IPS-18c (cell line): Measurements from ENCODE around the gene CDH15.
"Not testable (repeated sequence)": the region's sequence is repeated elsewhere in the genome, so short reads cannot be mapped to it uniquely, and the experiment has no call there.

Source experiments
- H3K4me3 ChIP-seq: 2 replicates; pipeline ENCODE4 v1.7.0; 2013; ENCODE audit warnings: low read depth, mild to moderate bottlenecking, low read length, moderate library complexity; ENCODE audit not compliant: insufficient read depth
- H3K9me3 ChIP-seq: one replicate; pipeline ENCODE4 v1.6.1; 2013; ENCODE audit warnings: mild to moderate bottlenecking, low read length, moderate library complexity; ENCODE audit not compliant: control insufficient read depth, insufficient read depth

Gene CDH15

DNA sequence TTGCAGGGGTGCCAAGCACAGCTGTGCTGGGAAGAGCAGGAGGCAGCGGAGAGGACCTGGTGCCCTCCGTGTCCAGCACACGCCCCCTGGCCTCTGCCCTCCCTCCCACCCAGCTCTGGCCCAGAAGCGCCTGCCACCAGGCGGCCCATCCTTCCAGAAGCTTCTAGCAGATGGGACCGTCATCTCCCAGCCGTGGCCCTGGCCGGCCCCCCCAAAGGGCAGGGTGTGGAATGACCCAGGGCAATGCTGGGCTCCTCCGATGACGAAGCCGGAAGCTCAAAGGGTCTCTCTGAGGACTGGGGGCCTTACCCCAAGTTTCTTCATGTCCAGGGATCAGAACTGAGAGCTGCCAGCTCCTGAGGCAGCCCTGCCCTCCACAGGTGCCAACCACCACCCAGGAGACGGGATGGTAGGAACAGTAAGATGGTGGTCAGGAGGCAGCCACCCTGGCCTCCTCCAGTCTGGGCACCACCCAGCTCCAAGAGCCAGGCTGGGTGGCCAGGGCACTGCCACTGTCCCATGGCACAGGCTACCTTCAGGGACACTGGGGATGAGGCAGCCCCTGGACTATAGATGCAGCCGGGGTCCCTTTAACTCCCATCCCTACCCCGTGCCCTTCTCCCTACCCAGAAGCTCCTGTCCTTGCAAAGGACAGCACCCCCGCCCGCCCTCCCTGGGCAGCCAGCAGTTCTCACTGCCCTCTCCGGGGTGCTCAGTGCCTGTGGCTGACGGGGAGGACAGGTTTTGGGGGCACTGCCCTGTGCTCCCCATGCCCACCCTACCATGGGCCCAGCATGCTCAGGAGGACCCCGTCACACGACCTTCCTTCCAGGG lies 6.5 kb upstream of the CDH15 start:
- Histone ChIP-seq H3K4me3 (no peak overlapping the region), H3K9me3 (no peaks in the 10 kb centered on the region)

DNA sequence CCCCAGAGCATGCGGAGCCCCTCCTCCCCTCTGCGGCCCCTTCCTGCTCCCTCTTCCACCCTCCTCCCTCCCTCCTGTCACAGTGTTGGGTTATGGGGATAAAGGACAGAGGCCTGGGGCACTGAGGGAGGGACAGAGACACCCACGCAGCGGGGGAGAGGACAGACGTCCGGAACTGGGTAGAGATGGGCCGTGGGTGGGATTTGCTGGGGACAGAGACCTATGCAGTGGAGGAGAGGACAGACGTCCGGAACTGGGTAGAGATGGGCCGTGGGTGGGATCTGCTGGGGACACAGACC lies 5.9 kb upstream of the CDH15 start:
- H3K9me3 ChIP-seq, H3K4me3 ChIP-seq: not testable (repeated sequence)

DNA sequence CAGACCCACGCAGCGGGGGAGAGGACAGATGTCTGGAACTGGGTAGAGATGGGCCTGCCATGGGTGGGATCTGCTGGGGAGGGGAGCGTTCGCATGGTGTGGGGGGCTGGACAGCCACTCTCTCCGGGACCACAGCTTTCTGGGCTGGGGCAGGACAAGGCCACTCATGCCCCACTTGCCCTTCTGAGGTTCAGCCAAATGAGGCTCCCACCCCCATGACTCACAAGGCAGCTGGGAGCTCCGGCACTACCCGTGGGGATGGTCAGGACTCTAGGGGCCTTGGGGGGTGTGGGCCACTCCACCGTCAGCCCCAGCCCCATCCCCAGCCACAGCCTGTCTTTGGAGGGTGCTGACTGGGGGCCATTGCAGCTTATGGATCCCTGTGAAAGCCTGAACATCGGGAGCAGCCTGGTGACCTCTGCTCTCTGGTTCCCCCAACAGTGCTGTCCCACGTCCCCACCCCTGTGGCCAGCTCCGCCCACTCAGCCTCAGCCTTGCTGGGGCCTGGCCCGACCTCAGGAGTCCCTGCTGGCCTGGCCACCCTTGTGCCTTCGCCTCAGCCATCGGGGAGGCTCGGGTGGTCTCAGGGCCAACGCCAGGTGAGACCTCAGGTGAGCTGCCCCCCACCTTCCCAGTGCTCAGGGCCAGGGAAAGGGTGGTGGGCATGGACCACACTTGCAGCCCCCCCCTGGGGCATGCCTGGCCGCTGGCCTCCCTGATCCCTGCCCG lies 4.7 kb upstream of the CDH15 start:
- Histone ChIP-seq H3K4me3 (no peak overlapping the region), H3K9me3 (peaks cover 2% of the 10 kb centered on the region)

DNA sequence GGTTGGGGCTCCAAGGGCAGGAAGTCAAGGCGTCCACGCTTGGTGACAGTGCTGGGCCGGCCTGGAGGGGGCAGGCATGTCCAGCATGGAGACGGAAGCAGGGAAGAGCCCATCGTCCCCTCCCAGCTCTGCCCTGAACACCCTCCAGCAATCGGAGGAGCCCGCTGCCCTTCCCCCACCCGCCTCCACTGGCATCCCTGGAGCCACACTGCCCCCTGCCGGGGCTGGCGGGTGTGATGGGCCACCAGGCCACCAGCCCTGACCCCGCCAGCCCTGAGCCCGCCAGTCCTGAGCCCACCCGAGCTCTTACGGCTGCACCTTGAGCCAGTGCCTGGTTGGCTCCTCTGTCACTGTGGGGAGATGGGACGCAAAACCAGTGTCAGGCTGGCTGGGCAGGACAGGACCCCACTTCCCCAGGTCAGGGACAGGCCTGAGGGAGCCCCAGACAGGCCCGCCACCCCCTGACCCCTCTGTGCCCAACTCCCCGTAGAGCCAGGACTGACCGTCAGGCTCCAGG lies 4.1 kb upstream of the CDH15 start:
- Histone ChIP-seq H3K4me3 (no peak overlapping the region), H3K9me3 (peaks cover 2% of the 10 kb centered on the region)

DNA sequence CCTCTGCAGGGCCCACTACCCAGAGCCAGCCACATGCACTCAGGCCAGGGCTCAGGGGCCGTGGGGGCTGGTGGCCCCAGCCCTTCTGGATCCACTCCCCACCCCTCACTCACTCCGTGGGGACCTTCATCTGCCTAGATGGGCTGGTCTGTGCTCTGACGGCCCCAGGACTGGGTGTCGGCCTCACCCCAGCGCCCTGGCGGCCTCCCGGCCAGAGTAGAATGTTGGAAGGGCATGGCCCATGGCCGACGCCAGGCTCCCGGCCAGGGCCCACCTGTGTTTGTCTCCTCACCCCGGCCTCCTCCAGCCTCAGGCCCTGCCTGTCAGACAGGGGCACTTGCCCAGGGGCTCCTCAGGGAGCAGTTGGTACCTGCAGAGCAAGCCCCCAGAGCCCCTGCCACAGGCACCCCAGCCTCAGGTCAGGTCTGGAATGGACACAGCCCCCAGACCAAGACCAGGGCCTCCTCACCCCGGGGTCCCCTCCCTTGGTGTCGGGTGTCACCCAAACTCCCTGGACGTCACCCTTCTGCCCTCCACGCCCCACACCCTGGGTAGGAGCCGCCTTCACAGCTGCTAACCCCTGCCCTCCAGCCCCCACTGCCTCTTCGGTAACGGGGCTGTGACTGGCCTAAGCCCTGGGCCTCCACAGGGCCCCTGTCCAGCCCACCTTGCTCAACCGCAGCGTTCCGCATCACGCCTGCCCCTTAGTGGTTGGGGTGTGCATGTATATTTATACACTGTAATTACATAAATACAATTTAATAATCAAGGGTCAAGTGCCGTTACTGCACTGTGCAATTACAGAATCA lies 3.0 kb upstream of the CDH15 start:
- Histone ChIP-seq H3K4me3 (no peak overlapping the region), H3K9me3 (peaks cover 2% of the 10 kb centered on the region)

DNA sequence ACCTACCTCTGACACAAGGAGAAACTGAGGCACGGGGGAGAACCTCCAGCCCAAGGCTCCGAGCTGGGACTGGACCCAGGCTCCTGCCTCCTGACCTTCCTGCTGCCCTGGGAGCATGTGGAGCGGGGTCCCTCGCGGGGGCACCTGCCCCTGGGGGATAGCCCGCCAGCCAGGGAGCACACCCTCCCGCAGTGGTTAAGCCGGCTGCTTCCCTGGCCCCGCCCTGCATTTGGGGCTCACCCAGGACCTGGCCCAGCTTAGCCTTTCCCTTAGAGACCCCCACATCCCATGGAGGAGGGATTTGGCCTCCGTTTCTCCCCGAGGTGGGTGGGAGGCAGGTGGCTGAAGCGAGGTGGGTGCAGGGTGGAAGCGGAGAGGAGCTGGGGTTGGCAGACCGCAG lies 1.8 kb upstream of the CDH15 start:
- peaks cover 2% of the 10 kb centered on the region for H3K9me3 ChIP-seq
- H3K4me3 ChIP-seq = no peak overlapping the region

DNA sequence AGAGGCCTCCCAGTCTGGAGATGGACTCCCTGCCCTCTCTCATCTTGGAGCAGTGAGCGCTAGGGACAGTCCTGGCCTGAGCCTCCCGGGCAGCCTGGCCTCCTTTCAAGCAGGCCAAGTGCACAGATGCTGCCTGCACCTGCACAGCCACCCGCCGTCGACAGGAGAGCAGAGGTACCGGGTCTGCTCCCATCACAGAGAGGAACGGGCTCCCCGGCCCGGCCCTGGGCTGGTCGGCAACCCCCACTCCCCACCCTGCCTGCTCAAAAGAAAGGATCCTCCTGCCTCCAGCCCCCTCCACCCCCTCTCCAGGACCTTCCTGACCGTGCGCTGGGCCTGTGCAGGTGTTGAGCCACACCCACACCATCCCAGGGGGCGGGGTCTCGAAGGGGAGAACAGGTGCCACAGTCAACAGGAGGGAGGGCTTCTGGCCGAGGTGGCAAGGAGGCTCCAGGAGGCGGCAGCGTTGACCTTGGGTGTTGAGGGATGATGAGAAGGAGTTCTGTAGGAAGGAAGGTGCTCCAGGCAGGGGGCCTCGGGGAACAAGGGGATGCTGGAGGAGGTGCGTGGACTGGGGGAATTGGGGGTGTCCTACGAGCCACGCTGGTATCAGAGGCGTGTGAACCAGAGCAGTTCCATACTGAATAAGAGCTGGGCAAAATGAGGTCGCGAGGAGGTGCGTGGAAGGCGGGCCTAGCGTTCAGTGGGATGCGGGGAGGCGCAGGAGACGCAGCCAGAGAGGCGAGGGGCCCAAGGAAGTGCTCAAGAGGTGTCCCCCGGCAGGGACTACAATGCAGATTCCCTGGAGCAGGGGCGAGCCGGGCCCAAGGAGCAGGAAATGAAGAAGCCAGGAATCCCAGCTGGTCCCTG lies 967 bp upstream of the CDH15 start:
- H3K4me3 ChIP-seq = peak overlapping the region; percentile 50

DNA sequence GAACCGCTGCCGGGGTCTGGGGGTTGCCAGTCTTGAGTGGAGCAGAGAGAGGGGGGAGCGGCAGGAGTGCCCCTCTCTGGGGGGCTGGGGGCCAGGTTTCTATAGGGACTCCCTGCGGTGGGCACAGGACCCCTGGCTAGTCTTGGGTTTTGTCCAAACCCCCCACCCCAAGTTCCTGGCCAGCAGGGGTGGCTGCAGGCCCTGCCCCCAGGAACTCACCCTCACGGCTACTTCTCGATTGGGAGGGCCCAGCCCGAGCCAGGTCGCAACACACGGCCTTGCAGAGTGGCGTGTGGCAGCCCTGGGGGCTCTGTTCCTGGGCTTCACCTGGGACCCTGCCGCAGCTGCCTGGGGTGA lies 601 bp downstream of the CDH15 start:
- Histone ChIP-seq H3K4me3 (0 out of 2 replicates have a peak overlapping the region, but pooled peaks have one; percentile 15), H3K9me3 (peaks cover 2% of the 10 kb centered on the region)

More for the DNA sequence above, 967 bp upstream of the CDH15 start:
- peaks cover 2% of the 10 kb centered on the region for H3K9me3 ChIP-seq

DNA sequence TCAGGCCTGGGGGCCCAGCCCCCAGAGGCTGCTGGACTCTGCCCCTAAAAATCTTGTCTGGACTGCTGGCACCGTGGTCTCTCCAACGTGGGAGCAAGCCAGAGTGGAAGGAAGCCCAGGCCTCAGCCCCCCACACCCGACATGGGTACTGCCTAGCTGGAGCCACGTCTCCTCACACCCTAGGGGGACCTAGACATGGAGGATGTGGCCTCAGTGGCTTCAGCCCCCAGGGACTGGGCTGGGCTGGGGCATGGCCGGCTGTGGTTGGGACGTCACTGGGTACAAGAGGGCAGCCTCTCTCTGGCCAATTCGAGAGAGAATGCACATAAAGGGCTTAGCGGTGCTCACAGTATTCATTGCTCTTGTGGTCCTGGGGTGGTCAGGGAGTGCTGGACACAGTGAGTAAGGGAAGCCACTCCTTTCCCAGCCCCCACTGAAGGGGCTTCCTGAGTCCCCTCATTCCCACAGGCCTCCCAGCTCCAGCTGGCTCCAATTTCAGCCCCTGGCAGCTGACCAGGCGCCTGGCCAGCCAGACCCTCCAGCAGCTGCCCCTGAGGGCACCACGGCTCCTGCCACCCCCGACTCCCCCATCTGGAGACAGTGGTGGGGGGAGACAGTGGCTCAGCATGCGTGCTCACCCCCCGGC lies 1.1 kb downstream of the CDH15 start:
- Histone ChIP-seq H3K4me3 (no peak overlapping the region), H3K9me3 (peaks cover 2% of the 10 kb centered on the region)

DNA sequence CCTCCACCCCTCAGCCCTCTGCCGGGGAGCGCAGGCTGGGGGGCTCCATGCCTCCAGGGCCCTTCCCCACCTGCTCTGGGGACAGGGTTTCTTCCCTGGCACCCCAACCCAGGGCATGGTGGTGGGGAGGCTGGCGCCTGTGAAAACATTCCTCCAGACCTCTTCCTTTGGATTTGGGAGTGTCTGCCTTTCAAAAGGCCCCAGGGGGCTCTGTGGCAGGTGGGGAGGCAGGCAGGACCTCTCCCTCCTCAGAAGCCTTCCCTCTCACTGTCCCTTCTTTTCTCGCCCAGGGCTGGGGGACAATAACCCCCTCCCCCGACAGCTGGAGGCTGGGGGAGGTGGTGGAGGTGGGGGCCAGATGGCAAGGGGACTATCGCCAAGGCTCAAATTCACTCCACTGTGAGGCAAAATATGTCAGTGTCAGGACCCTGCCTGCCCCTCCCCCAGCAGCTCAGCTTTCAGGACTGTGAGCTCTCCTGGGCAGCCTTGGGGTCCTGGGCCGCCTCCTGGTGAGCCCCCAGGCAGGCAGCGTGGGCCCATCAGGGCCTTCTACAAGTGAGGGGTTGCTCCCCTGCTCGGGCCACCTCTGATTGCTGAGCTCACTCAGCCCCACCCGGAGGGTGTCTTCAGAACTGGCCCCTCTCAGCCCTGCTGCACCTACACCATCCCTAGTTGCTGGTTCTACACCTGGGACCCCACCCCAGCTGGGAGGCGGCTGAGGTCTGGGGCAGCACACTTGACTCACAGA lies 1.8 kb downstream of the CDH15 start:
- peaks cover 2% of the 10 kb centered on the region for H3K9me3 ChIP-seq
- H3K4me3 ChIP-seq = peak overlapping the region; percentile 24; the same call in 1 of the 2 replicates

DNA sequence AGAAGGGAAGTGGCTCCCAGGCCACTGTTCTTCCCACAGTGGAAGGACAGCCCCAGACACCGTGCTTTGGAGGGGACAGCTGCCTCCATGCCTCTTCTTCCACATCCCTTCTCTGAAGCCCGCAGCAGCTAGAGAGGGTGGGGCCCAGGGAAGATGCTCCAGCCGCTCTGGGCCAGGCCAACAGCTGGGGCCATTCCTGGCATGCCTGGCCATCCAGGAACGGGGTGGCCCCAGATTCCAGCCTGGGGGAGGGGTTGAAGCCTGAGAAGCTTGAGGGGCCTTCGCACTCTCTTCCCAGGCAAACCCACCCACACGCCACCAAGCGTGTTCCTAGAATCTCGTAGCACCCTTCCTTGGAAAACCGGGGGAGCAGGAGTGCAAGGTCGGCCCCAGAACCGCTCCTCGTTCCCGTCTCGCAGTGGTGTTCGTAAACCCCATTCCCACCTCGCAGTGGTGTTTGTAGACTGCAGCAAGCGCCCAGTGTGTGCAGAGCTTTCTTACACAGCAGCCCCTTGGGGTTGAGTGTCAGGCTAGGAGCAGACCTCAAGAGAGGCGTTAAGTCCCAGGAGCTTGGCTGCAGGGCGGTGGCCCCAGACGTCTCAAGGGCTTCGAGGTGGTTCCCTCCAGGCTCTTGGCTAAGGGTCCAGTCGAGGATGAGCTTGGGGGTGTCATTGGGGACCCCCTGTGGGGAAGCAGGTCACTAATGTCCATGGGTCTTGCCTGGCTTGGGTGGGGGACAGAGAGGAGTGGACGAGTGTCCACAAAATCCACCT lies 2.7 kb downstream of the CDH15 start:
- Histone ChIP-seq H3K9me3 (peaks cover 2% of the 10 kb centered on the region), H3K4me3 (no peak overlapping the region)

DNA sequence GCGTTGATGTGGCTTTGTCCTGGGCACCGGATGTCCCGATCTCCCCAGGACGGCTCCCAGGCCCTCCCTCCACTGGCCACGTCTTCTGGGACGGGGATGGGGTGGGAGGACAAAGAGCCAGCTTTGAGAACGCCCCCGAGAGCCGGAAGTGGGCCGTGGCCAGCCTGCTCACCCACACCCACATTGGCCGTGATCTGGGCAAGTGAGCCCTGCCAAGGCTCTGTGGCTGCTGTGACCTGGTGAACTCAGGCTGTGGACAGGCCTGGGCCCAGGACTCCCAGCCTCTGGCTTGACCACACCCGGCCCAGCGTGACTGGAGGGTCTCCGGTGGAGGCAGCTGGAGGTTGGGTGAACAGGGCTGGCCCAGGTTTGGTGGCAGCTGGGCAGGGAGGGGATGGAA lies 3.3 kb downstream of the CDH15 start:
- Histone ChIP-seq H3K4me3 (no peak overlapping the region), H3K9me3 (peaks cover 2% of the 10 kb centered on the region)

DNA sequence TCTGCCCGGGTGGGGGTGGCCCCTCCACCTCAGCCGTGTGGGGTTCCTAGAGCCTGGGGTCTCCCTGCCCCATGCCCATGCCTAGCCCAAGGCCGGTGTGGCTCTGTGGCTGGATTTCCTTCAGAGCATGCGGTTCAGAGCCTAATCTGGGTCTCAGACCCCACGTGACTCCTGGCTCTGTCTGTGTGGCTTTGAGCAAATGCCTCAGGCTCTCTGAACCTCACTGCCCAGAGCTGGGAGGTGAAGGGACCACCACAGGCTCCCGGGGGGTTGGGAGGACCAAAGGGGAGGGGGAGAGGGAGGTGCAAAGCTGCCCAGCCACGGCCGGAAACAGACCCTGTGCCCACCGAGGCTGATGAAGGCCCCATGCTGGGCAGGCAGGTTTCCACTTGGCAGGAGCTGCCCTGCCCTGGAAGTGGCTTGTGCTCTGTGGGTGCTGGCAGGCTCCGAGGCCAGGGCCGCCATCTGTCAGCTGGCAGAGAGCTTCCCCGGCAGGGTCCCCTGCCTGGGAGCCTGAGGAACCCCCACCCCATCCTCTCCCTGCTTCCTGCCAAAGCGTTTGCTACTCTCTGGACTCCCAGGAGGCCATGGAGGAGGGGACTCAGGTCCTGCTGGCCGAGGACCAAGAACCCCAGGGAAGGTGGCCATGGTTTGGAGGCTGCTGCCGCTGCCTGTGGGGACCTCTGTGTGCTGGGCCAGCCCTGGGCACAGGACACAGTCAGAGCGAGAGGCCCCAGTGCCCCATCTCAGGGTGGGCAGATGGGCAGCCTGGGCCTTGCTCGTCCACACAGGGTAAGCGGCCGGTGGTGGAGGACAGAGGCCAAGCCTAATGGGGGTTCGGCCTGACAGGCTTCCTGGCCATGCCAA lies 4.0 kb downstream of the CDH15 start:
- Histone ChIP-seq H3K9me3 (peaks cover 2% of the 10 kb centered on the region), H3K4me3 (no peak overlapping the region)

DNA sequence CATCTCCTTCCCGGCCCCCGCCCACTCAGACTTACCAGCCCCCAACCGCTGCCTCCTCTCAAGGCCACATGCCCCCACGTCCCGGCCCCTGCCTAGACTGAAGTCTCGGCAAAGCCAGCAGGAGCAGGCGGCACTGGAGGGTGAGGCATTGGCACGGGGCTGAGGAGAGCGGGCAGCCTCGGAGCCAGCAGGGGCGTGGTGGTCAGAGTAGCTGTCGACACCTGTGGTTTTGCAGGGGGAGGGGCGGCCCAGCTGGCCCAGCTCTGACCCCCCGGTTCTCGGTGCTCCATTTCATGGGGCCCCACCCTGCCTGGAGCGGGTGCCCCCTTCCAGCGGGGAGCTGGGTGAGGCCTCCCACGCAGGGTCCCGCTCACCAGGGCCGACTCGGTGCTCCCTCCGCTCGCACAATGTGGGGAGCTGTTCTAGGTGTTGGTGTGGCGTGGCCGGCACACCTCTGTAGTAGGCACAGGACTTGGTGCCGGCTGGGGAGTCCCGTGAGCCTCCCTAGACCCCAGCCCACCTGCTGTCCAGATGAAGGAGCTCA lies 4.7 kb downstream of the CDH15 start:
- Histone ChIP-seq H3K4me3 (no peak overlapping the region), H3K9me3 (no peaks in the 10 kb centered on the region)
